GM21825 (cell line): ENCODE results near the gene ELOA.
A peak's percentile ranks its signal among the peaks of the same experiment; 100 is the strongest.
"Not testable (repeated sequence)": the region's sequence is repeated elsewhere in the genome, so short reads cannot be mapped to it uniquely, and the experiment has no call there.

Source experiments
- ATAC-seq: cut with Tn5 transposase; IDR thresholded peaks from one replicate; pipeline ENCODE4 v1.9.1; 2021; ENCODE audit warnings: mild to moderate bottlenecking, moderate library complexity; ENCODE audit not compliant: unreplicated experiment

Gene ELOA

DNA sequence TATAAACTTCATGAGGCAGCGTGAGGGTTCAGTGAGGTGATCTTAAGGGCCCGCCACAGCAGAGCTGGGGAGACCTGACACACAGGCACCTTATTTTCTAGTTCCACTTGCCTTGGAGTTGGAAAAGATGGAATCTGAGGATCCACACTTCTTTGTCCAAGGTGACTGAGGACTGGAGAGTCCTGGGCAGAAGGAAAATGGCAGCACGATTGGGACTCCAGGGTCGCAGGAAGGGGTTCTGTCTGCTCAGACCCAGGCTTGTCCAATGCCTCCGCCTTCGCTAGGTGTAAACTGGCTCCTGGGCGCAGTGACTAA, 55.9 kb downstream of the ELOA start:
- ATAC-seq = no peak

GRCh38 chr1:23799570-23800399, 56.5 kb downstream of the ELOA start:
- ATAC-seq = no peak

DNA sequence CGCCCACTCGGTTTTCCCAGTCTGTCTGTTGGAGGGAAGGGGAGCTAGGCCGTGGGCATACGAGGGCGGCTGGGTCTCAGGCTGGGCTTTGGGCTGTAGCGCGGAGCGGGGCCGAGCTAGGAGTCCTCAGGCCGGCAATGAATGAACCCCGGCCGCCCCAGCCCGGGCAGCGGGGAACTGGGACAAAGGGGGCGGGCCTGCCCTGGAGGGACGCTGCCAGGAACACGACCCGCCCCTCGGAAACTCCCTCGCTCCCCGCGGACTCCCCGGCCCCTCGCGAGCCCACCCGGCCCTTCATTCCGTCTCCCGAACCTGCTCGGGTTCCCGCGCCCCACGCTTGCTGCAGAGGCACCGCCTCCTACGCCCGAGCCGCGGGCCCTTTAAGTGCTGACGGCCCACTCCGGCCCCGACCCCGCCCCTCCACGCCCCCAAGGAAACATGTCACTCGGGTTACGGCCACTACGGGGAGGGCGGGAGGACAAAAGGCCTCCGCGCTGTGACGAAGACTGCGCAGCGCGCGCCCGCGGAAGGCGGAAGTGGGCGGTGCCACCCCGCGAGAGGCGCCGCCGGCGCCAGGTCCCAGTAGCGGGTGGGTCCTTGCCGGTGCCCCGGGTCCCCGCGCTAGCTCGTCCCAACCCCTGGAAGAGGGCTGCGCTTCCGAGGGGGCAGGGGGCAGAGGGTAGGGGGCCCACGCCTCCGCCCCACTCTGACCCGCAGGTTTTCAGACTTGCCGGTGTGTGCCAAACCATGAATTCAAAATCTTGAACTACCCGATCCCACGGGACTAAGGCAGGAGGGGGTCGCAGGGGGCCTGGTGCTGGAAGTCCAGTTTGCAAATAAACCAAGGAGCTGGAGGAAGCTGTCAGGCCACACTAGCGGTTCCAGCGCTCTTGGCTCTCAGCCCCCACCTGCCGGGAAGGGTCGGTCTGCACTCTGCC, 57.4 kb downstream of the ELOA start, which contains the start of gene GALE:
GALE (minus strand) TSS at position 355 of the 938 bp plus-strand sequence. CDS start 1,747 bp downstream, outside the sequence.
- peak; percentile 71 for ATAC-seq

DNA sequence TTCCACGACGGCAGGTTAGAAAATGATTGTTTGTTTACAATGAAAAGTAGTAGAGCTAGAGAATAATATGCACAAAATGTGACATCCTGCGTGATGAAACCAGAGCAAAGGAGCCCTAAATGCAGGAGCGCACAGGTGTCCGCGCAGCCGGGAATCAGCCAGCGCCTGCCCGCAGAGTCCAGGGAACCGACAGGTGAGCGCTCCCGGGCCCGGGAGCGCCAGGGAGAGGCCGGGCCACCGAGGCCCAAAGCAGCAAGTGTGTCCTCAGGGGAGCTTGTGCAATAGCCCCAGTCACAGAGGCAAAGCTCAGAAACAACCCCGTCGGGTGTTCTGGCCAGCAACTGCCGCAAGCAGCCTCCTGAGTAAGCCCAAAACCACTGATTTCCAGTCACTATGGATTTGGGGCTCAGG, 58.1 kb downstream of the ELOA start:
- ATAC-seq = no peak

DNA sequence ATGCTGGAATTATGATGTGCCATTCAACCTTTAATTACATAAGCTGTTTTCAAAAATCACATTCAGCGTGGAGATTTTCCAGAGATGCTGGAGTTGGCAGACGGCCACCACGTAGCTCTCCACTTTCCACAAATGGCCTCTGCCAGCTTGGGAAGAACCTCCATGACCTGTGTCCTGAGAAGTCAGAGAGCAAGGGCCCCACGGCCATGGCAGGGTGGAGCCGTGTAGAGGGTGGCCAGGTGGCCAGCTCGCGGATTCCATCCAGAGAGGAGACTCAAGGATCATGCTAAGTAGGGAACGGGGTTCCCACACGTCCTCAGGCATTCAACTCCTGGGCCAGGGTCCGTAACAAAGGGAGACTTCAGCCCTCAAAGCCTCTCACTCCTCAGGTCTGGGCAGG, 58.6 kb downstream of the ELOA start:
- ATAC-seq = no peak

GRCh38 chr1:23802809-23803342, 59.6 kb downstream of the ELOA start:
- not testable (repeated sequence) for ATAC-seq

DNA sequence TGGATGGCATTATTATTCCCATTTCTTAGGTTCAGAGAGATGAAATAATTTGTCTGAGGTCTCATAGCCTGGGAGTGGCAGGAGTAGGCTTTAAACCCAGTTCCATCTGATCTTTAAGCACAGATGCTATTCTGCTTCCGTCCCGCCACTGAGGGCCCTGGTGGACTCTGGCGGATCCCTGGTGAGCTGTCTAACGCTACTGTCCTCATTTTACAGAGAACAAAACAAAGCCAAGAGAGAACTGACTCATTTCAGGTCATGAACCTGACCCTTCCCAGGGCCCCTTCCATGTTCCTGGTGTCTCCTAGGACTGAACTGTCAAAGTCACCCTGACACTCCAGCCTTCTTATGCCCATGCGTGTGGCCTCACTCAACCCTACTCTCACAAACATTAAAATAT, 60.4 kb downstream of the ELOA start:
- no peak for ATAC-seq

DNA sequence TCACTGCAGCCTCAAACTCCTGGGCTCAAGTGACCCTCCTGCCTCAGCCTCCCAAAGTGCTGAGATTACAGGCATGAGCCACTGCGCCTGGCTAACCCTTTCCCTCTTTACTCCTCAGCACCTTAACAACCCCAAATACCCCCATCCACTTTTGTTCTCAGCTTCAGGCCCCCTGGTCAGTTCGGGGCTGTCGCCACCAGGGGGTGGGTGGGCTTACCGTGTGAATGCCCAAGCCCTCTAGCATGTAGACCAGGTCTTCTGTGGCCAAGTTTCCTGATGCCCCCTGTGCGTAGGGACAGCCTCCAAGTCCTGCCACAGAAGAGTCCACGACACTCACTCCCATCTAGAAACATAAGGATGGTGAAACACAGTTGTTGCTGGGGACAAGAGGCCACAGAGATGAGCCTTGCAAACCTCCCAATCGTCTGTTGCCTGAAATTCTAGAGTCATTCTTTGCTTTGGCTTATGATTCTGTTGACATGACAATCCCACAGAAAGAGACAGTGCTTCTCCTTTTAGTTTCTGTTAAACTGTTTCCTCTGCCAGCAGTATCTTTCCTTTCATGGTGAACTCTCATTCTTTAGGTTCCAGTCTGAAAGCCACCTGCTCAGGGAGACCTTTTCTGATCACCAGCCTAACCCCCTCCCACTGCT, 61.0 kb downstream of the ELOA start:
- ATAC-seq = no peak

- no peak for ATAC-seq
These were observed 61.8 kb downstream of the ELOA start for GRCh38 chr1:23805025-23805424.

DNA sequence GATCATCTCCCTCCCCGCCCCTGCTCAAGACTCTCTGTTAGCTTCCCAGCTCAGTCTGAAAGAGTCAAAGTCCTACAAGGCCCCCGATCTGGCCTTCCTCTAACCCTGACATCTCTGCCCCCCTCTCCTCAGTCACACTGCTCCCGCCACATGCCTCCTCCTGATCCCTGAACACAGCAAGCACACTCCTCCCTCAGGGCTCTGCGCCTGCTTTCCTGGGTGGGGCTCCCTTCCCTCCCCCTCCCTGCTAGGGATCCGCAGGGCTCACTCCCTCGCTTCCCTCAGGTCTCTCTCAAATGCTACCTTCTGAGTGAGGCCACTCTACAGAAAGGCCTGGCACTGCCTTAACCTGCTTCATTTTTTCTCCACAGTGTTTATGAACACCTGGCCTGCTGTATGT, 63.0 kb downstream of the ELOA start:
- ATAC-seq = no peak

DNA sequence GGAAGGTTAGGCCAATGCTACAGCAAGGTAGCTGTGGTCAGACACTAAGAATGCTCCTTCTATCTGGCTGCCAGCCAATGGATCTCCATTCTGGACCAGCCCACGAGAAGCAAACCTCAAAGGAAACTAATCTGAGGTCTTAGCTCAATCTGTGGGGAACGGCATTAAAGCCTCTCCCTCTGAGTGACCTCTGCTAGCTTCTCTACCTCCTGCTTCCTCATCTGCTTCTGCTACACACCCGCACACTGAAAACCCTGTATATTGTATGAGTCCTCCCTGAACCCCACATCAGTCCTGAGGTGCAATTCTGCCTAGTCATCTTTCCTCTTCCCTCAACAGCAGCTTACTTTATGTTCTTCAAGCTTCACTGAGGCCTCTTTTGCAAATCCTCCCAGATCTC, 64.2 kb downstream of the ELOA start:
- ATAC-seq = no peak

GRCh38 chr1:23809751-23810171, 66.5 kb downstream of the ELOA start:
- peak; percentile 56 for ATAC-seq

GRCh38 chr1:23810818-23811540, 67.7 kb downstream of the ELOA start:
- ATAC-seq = no peak
